GM06990 (cell line): ENCODE measurements around the gene ATG3.

ENCODE experiments used
- DNase-seq: peaks from one replicate; pipeline ENCODE4 v3.0.0-alpha.2; 2011; ENCODE audit not compliant: insufficient read length; ENCODE audit errors: extremely low read depth
- H3K27me3 ChIP-seq: replicated peaks from 2 replicates; pipeline ENCODE4 v1.6.0; 2011; ENCODE audit warnings: low read length; ENCODE audit not compliant: control insufficient read depth, insufficient read depth
- H3K36me3 ChIP-seq: 2 replicates; pipeline ENCODE4 v1.5.1; 2011; ENCODE audit warnings: low read length; ENCODE audit not compliant: control insufficient read depth, insufficient read depth
- H3K4me3 ChIP-seq: replicated peaks from 2 replicates; pipeline ENCODE4 v1.5.1; 2011; ENCODE audit warnings: low read depth, mild to moderate bottlenecking, control low read depth, low read length
- TF ChIP-seq, protein P1 (sequence below): IDR thresholded peaks from 2 replicates; pipeline ENCODE4 v1.5.1; 2011; ENCODE audit warnings: low read length, control low read depth, mild to moderate bottlenecking, inconsistent platforms; ENCODE audit not compliant: insufficient read depth, poor library complexity, severe bottlenecking

Gene ATG3

DNA sequence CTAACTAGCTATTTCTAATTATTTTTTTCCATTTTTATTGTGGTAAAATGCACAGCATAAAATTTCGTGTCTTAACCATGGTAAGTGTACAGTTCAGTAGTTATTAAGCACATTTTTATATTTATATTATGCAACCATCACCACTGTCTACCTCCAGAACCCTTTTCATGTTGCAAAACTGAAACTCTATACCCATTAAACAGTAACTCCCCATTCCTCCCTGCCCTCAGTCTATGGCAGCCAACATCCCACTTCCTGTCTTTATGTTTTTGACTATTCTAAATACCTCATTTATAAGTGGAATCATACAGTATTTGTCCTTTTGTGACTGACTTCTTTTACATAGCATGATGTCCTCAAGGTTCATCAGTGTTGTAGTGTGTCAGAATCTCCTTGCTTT lies 25.6 kb upstream of the ATG3 start:
- peaks cover 2% of the 10 kb centered on the region; the same call in 1 of the 2 replicates for H3K36me3 ChIP-seq
- H3K4me3 ChIP-seq: no peak overlapping the region
- no peaks in the 10 kb centered on the region for H3K27me3 ChIP-seq
- no peak for DNase-seq
- TF ChIP-seq, protein P1, sequence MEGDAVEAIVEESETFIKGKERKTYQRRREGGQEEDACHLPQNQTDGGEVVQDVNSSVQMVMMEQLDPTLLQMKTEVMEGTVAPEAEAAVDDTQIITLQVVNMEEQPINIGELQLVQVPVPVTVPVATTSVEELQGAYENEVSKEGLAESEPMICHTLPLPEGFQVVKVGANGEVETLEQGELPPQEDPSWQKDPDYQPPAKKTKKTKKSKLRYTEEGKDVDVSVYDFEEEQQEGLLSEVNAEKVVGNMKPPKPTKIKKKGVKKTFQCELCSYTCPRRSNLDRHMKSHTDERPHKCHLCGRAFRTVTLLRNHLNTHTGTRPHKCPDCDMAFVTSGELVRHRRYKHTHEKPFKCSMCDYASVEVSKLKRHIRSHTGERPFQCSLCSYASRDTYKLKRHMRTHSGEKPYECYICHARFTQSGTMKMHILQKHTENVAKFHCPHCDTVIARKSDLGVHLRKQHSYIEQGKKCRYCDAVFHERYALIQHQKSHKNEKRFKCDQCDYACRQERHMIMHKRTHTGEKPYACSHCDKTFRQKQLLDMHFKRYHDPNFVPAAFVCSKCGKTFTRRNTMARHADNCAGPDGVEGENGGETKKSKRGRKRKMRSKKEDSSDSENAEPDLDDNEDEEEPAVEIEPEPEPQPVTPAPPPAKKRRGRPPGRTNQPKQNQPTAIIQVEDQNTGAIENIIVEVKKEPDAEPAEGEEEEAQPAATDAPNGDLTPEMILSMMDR: no peak

DNA sequence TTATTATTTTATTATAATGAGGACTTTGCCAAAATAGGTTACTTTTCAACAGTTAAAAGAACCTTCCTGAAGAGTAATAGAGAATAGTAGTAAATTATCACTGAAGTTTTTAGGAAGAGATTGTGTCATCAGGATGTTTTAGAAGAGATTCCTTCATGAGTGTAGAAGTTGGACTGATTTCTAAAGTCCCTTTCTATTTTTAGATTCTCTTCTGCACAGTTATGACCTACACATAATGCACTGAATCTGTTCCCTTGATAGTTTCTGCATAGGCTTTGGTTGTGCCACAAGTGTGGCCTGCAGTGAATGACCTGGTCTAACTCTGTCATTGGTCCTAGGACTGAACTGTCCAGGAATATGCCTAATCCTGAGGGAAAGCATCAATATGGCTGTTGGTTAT lies 24.0 kb upstream of the ATG3 start:
- TF ChIP-seq, protein P1: no peak
- Histone ChIP-seq H3K36me3 (peaks cover 2% of the 10 kb centered on the region; the same call in 1 of the 2 replicates), H3K27me3 (no peaks in the 10 kb centered on the region), H3K4me3 (no peak overlapping the region)
- no peak for DNase-seq

DNA sequence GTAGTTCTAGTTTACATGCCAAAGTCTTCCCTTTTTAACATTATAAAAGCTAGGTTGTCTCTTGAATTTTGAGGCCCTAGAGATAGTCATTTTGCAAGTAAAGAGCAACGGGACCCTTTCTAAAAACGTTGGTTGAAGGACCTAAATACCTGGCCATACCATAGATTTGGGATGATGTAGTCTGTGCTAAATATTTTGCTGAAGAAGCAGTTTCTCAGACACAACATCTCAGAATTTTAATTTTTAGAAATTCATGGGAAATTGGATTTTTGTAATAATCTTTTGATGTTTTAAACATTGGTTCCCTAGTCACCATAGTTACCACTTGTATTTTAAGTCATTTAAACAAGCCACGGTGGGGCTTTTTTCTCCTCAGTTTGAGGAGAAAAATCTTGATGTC lies 21.3 kb upstream of the ATG3 start:
- Histone ChIP-seq H3K27me3 (no peaks in the 10 kb centered on the region), H3K36me3 (peaks cover 2% of the 10 kb centered on the region; the same call in 1 of the 2 replicates), H3K4me3 (no peak overlapping the region)
- no peak for DNase-seq
- TF ChIP-seq, protein P1: no peak

DNA sequence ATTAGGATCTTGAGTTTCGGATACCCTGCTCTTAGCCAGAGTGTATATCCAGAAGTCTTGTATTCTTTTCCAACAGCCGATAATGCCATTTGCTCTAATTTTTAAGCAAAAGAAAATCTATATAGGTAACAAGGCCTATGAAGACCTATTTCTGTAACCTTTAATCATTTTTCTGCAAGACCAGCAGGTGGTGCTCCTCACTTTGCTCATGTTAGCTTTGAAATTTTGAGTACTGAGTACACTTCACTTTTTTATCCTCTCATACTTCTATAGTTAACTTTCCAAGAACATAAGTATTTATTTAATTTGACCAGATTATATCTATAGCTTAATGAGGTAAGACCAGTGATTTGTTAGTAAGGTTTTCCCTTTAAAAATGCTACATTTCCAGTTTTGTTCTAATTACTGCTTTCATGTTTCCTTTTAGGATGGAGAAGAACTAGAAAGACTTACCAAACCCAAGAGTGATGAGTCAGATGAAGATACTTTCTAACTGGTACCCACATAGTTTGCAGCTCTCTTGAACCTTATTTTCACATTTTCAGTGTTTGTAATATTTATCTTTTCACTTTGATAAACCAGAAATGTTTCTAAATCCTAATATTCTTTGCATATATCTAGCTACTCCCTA lies 20.6 kb upstream of the ATG3 start:
- no peak overlapping the region for H3K4me3 ChIP-seq
- DNase-seq: peak; percentile 7
- H3K27me3 ChIP-seq: no peaks in the 10 kb centered on the region
- peaks cover 2% of the 10 kb centered on the region; the same call in 1 of the 2 replicates for H3K36me3 ChIP-seq
- TF ChIP-seq, protein P1: peak; percentile 69

DNA sequence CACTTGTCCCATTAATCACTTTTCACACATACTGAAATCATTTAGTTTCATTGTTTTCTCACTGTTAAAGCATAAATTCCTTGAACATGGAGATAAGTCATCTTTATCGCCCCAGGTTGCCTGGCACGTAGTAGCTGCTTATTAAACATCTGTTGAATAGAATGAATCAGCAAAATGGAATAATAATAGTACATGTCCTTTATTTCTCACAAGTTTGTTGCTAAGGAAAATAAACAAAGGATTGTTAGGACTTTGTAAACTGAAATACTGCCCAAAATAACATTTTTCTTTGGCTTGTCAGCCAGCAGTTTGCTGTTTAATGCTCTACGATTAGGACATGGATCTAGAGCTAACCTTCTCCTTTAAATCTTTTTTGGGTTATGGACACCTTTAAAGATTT lies 17.9 kb upstream of the ATG3 start:
- Histone ChIP-seq H3K4me3 (no peak overlapping the region), H3K27me3 (no peaks in the 10 kb centered on the region), H3K36me3 (no peaks in the 10 kb centered on the region; the same call in 1 of the 2 replicates)
- TF ChIP-seq, protein P1: no peak
- DNase-seq: no peak

DNA sequence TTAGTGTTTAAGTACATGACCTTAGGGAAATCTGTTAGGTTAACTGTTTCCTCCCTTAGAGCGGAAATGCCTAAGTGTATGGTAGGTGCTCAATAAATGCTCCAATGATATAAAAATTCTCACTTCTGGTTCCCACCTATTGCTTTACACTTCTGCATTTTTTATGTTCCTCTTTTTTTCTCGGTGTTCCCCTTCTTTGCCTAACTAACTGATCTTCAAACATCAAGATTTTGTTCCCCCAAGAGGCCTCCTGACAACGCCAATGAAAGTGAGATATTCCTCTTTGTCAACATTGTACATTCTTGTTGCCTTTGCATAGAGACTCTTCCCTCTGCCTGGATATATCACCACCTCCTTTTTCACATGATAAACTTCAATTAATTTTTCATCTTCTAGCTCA lies 17.5 kb upstream of the ATG3 start:
- DNase-seq: no peak
- Histone ChIP-seq H3K4me3 (no peak overlapping the region), H3K36me3 (no peaks in the 10 kb centered on the region; the same call in 1 of the 2 replicates), H3K27me3 (no peaks in the 10 kb centered on the region)
- TF ChIP-seq, protein P1: no peak
